ENCODE results near the gene AFAP1.

AFAP1 gene

DNA sequence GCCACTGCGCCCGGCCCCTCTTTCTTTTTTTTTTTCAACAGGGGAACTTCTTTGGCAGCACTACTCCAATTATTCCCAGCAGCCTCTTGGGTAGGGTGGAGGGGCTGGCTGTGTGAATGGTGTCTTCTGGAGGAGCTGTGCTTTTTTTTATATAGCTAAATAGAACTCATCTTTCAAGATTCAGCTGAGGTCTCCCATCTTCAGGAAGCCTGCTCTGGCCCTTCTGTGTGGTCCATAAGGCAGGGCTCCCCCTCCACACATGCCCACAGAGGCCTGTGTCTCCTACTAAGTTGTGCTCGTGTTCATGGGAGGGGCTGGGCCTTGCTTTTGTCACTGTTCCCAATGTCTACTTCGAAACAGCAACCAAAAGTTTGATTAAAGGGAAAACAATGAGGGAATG, 116.8 kb downstream of the AFAP1 start (continued):
- TF ChIP-seq, protein P1, sequence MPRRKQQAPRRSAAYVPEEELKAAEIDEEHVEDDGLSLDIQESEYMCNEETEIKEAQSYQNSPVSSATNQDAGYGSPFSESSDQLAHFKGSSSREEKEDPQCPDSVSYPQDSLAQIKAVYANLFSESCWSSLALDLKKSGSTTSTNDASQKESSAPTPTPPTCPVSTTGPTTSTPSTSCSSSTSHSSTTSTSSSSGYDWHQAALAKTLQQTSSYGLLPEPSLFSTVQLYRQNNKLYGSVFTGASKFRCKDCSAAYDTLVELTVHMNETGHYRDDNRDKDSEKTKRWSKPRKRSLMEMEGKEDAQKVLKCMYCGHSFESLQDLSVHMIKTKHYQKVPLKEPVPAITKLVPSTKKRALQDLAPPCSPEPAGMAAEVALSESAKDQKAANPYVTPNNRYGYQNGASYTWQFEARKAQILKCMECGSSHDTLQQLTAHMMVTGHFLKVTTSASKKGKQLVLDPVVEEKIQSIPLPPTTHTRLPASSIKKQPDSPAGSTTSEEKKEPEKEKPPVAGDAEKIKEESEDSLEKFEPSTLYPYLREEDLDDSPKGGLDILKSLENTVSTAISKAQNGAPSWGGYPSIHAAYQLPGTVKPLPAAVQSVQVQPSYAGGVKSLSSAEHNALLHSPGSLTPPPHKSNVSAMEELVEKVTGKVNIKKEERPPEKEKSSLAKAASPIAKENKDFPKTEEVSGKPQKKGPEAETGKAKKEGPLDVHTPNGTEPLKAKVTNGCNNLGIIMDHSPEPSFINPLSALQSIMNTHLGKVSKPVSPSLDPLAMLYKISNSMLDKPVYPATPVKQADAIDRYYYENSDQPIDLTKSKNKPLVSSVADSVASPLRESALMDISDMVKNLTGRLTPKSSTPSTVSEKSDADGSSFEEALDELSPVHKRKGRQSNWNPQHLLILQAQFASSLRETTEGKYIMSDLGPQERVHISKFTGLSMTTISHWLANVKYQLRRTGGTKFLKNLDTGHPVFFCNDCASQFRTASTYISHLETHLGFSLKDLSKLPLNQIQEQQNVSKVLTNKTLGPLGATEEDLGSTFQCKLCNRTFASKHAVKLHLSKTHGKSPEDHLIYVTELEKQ (tag by site-specific recombination; IDR thresholded peaks at IDR 0.05; ENCODE audit: borderline replicate concordance): no peak

DNA sequence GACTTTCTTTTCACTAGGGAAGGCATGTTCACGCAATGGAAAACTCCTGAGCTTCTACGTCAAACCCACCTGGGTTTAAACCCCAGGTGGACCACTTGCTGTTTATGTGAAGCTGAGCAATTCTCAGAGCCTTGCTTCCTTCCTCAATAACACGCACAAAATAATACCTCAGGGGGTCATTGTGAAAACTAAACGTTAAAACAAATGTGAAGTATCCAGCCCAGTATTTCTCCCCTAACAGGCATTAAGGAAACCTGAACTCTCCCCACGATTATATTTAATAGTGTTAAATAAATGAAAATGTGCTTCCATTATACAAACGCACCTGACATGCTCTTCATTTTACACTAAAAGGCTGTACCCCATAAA, 117.5 kb downstream of the AFAP1 start:
- ChIA-PET CTCF (interaction anchor here (1.8 kb wide), 1 partner anchor 20 kb away, joined by 5 read pairs; no protein-coding TSS in a partner anchor), POLR2A (interaction anchor here (1.3 kb wide), 1 partner anchor 17 kb away, joined by 4 read pairs; no protein-coding TSS in a partner anchor)
- Histone ChIP-seq H3K27ac (ENCODE audit: extremely low read depth, low read depth, low read length) (no peak overlapping the region), H3K9me3 (ENCODE audit: control insufficient read depth, insufficient read depth, low read depth, low read length) (no peaks in the 10 kb centered on the region), H3K4me3 (ENCODE audit: low read depth, low read length) (no peak overlapping the region), H3K4me1 (ENCODE audit: control insufficient read depth, insufficient read depth, low read length) (no peaks in the 10 kb centered on the region; the same call in 1 of the 2 replicates), H3K36me3 (ENCODE audit: control insufficient read depth in 2 of 2, insufficient read depth in 1 of 2, low read length in 2 of 2) (no peaks in the 10 kb centered on the region)
- TF ChIP-seq ZNF747 (tag by site-specific recombination; IDR thresholded peaks at IDR 0.05) (no peak), ZNF311 (tag by site-specific recombination; IDR thresholded peaks at IDR 0.05; ENCODE audit: borderline replicate concordance) (no peak), ATF2 (tag by site-specific recombination; IDR thresholded peaks at IDR 0.05; ENCODE audit: low read depth) (no peak), ZNF521 (tag by site-specific recombination; IDR thresholded peaks at IDR 0.05) (no peak), ZNF658 (tag by site-specific recombination; IDR thresholded peaks at IDR 0.05) (no peak), ZNF692 (tag by site-specific recombination; IDR thresholded peaks at IDR 0.05) (no peak), HIC1 (tag by site-specific recombination; IDR thresholded peaks at IDR 0.05) (no peak), ZNF701 (tag by site-specific recombination; IDR thresholded peaks at IDR 0.05) (no peak), ZNF26 (tag by site-specific recombination; IDR thresholded peaks at IDR 0.05) (no peak), ZNF354C (tag by site-specific recombination; IDR thresholded peaks at IDR 0.05; ENCODE audit: borderline replicate concordance, low read depth) (no peak), ZBTB7A (tag by site-specific recombination; IDR thresholded peaks at IDR 0.05; ENCODE audit: low read depth) (no peak), ZNF19 (tag by site-specific recombination; IDR thresholded peaks at IDR 0.05; ENCODE audit: low read depth) (no peak), PRDM1 (tag by site-specific recombination; IDR thresholded peaks at IDR 0.05) (no peak), ZSCAN18 (tag by site-specific recombination; IDR thresholded peaks at IDR 0.05) (no peak), ZNF148 (tag by site-specific recombination; IDR thresholded peaks at IDR 0.05; ENCODE audit: borderline replicate concordance) (no peak), MYNN (tag by site-specific recombination; IDR thresholded peaks at IDR 0.05; ENCODE audit: borderline replicate concordance) (no peak)
